Spleen (tissue), 7 donors: ENCODE results near the gene PHYKPL.

Experiments
- POLR2A ChIP-seq, 3 donors: fragments of 450-650 bp; IDR thresholded peaks; one replicate each; pipeline ENCODE4 v1.5.1; 2017; ENCODE audit warnings: antibody characterized with exemption in 3 of 3, mild to moderate bottlenecking in 1 of 3
- POLR2AphosphoS5 ChIP-seq, 3 donors: sonication (generic); formaldehyde crosslinking; IDR thresholded peaks; one replicate each; pipeline ENCODE4 v1.5.1; 2017; ENCODE audit warnings: antibody characterized with exemption in 3 of 3
- TF ChIP-seq, protein P1 (sequence below), 11 experiments: fragments of 200-600 bp in 7 of 11; fragments of 450-650 bp in 4 of 11; sonication (generic) in 4 of 11; IDR thresholded peaks in 8 of 11; conservative IDR thresholded peaks in 3 of 11; 1 replicate in 7 of 11; 2 replicates in 4 of 11; pipeline versions ENCODE4 v1.4.0 to v1.8.0; 2016 to 2021; ENCODE audit warnings: antibody characterized with exemption in 11 of 11, inconsistent platforms in 4 of 11, mild to moderate bottlenecking in 1 of 11
- donor health status: DM: no; HTN: no; CAD: no; lungs with moderate emphysema.
- donor health status: DM: no; HTN: no; CAD: no.
- donor health status: DM: no; HTN: no; CAD: no.

DNA sequence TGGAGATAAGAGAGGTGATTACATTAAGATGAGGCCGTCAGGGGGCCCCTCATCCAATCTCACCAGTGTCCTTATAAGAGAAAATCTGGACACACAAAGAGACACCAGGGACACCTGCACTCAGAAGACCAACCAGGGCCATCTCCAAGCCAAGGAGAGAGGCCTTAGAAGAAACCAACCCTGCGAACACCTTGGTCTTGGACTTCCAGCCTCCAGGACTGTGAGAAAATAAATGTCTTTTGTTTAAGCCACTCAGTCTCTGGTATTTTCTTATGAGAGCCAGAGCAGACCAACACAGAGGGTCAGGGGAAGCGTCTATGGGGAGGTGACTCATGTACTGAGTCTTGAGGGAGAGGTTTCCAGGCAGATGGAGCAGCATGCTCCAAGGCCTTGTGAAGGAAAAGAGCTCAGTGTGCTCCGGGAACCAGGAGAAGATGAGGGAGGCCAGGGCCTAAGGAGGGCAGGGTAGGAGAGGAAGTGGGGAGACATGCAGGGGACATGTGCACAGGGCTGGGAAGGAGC is 5.4 kb downstream of the PHYKPL start:
- TF ChIP-seq, protein P1, sequence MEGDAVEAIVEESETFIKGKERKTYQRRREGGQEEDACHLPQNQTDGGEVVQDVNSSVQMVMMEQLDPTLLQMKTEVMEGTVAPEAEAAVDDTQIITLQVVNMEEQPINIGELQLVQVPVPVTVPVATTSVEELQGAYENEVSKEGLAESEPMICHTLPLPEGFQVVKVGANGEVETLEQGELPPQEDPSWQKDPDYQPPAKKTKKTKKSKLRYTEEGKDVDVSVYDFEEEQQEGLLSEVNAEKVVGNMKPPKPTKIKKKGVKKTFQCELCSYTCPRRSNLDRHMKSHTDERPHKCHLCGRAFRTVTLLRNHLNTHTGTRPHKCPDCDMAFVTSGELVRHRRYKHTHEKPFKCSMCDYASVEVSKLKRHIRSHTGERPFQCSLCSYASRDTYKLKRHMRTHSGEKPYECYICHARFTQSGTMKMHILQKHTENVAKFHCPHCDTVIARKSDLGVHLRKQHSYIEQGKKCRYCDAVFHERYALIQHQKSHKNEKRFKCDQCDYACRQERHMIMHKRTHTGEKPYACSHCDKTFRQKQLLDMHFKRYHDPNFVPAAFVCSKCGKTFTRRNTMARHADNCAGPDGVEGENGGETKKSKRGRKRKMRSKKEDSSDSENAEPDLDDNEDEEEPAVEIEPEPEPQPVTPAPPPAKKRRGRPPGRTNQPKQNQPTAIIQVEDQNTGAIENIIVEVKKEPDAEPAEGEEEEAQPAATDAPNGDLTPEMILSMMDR (IDR thresholded peaks at IDR 0.05 in 8 of 11, conservative IDR thresholded peaks at IDR 0.05 in 3 of 11), result no peak
- TF ChIP-seq POLR2AphosphoS5 (IDR thresholded peaks at IDR 0.05) (no peak), POLR2A (IDR thresholded peaks at IDR 0.05) (no peak)
